HepG2 (cell line): ENCODE results near the gene NFASC. TPM values are rescaled to one million over a fixed set of nuclear protein-coding genes. Genes with fewer than 3 reads are reported as not detected.

ENCODE experiments used
- ATAC-seq: fragments of 200-7000 bp; cut with Tn5 transposase; 3 replicates; pipeline ENCODE4 v1.9.1; 2020; ENCODE audit warnings: mild to moderate bottlenecking, moderate library complexity
- BruUV-seq: library from RNA; stranded (reverse); fragments of 400-500 nt; replicated peaks from 2 replicates; lab custom pipeline; 2021; lab: Mats Ljungman, UMichigan
- CTCF ChIA-PET: fragments of 300-600 bp; formaldehyde crosslinking; extraction: SDS; loops from one replicate; lab custom pipeline; 2021; ENCODE audit warnings: low total read pairs, inconsistent platforms, low intra/inter-chr PET ratio; lab: Yijun Ruan, JAX
- POLR2A ChIA-PET: fragments of 350-600 bp; sonication (Branson Sonifier 250); formaldehyde crosslinking; loops from one replicate; lab custom pipeline; 2020; ENCODE audit warnings: antibody characterized with exemption, inconsistent platforms; lab: Yijun Ruan, JAX
- DNase-seq: peaks from one replicate; pipeline ENCODE4 v3.0.0-alpha.2; 2015; ENCODE audit warnings: low spot score
- FAIRE-seq: peaks from 3 replicates; lab custom pipeline; 2011; peaks lifted over from hg19 to GRCh38; lab: Jason Lieb, UNC
- H2AFZ ChIP-seq: one replicate; pipeline ENCODE4 v1.6.1; 2011; ENCODE audit warnings: low read length, inconsistent platforms
- H3K27ac ChIP-seq: fragments of 300-600 bp; 3 replicates; pipeline ENCODE4 v1.8.0; 2011; ENCODE audit warnings: mixed run types, mild to moderate bottlenecking, mixed read lengths, low read length, inconsistent platforms; ENCODE audit not compliant: insufficient read depth; ENCODE audit errors: extremely low read length
- H3K27me3 ChIP-seq, 2 experiments: fragments of 200-600 bp in 1 of 2; 2 replicates in 1 of 2; 3 replicates in 1 of 2; pipeline versions ENCODE4 v1.6.0 to v1.8.0; 2011; ENCODE audit warnings: low read length in 2 of 2, mild to moderate bottlenecking in 2 of 2, moderate library complexity in 2 of 2, inconsistent platforms in 1 of 2; ENCODE audit not compliant: insufficient read depth in 2 of 2, control insufficient read depth in 1 of 2
- H3K36me3 ChIP-seq, 2 experiments: fragments of 200-600 bp in 1 of 2; replicated peaks in 1 of 2; 2 replicates in 1 of 2; 3 replicates in 1 of 2; pipeline versions ENCODE4 v1.5.1 to v1.8.0; 2011; ENCODE audit warnings: low read length in 2 of 2, inconsistent platforms in 1 of 2; ENCODE audit not compliant: insufficient read depth in 2 of 2, control insufficient read depth in 1 of 2
- H3K4me1 ChIP-seq: 2 replicates; pipeline ENCODE4 v1.5.1; 2012; ENCODE audit warnings: low read length, inconsistent platforms; ENCODE audit not compliant: insufficient read depth
- H3K4me2 ChIP-seq: 2 replicates; pipeline ENCODE4 v1.6.0; 2011; ENCODE audit warnings: low read depth, low read length, inconsistent platforms
- H3K4me3 ChIP-seq, 3 experiments: fragments of 200-600 bp in 1 of 3; sonication (generic), shearing (Covaris generic) in 1 of 3; replicated peaks in 1 of 3; 2 replicates each; pipeline ENCODE4 v1.5.1; 2011 to 2016; ENCODE audit warnings: low read length in 3 of 3, inconsistent platforms in 2 of 3, low read depth in 2 of 3, mild to moderate bottlenecking in 2 of 3, control low read depth in 1 of 3, mixed read lengths in 1 of 3; ENCODE audit not compliant: insufficient read depth in 1 of 3
- H3K79me2 ChIP-seq: one replicate; pipeline ENCODE4 v1.6.1; 2011; ENCODE audit warnings: low read length, inconsistent platforms; ENCODE audit not compliant: insufficient read depth
- H3K9ac ChIP-seq: 2 replicates; pipeline ENCODE4 v1.6.0; 2011; ENCODE audit warnings: mild to moderate bottlenecking, low read depth, low read length, inconsistent platforms; ENCODE audit not compliant: insufficient read depth
- H3K9me3 ChIP-seq: 2 replicates; pipeline ENCODE4 v1.5.1; 2012; ENCODE audit warnings: mild to moderate bottlenecking, low read length
- H4K20me1 ChIP-seq: 2 replicates; pipeline ENCODE4 v1.6.0; 2011; ENCODE audit warnings: inconsistent platforms, mild to moderate bottlenecking, low read length, moderate library complexity; ENCODE audit not compliant: insufficient read depth
- DMAP1 ChIP-seq: IDR thresholded peaks from 2 replicates; pipeline ENCODE4 v1.6.1; 2016
- ELF3 ChIP-seq: IDR thresholded peaks from 2 replicates; pipeline ENCODE4 v1.6.1; 2016; ENCODE audit warnings: missing genetic modification reagents, missing compliant biosample characterization
- GATAD2A ChIP-seq: IDR thresholded peaks from 2 replicates; pipeline ENCODE4 v1.6.1; 2016
- KAT8 ChIP-seq: IDR thresholded peaks from 2 replicates; pipeline ENCODE4 v1.6.1; 2016; ENCODE audit warnings: missing genetic modification reagents, missing compliant biosample characterization
- SP140L ChIP-seq: sonication (generic); formaldehyde crosslinking; IDR thresholded peaks from 2 replicates; pipeline ENCODE4 v1.4.0; 2020; ENCODE audit warnings: missing genetic modification reagents, borderline replicate concordance
- SP2 ChIP-seq: sonication (generic); formaldehyde crosslinking; IDR thresholded peaks from 2 replicates; pipeline ENCODE4 v1.5.1; 2020; ENCODE audit warnings: mild to moderate bottlenecking, missing genetic modification reagents
- YY1 ChIP-seq: IDR thresholded peaks from 2 replicates; pipeline ENCODE4 v1.6.1; 2011; ENCODE audit warnings: low read length, low read depth, moderate library complexity, mild to moderate bottlenecking; ENCODE audit not compliant: insufficient read depth, insufficient replicate concordance
- ZNF263 ChIP-seq: sonication (generic); formaldehyde crosslinking; IDR thresholded peaks from 2 replicates; pipeline ENCODE4 v1.4.0; 2020; ENCODE audit warnings: missing genetic modification reagents
- ZNF317 ChIP-seq: sonication (generic); formaldehyde crosslinking; IDR thresholded peaks from 2 replicates; pipeline ENCODE4 v1.5.0; 2020; ENCODE audit warnings: mild to moderate bottlenecking, missing genetic modification reagents
- ZNF7 ChIP-seq: IDR thresholded peaks from 2 replicates; pipeline ENCODE4 v1.6.1; 2016; ENCODE audit warnings: missing biosample characterization, missing genetic modification reagents
- WGBS: methylation state at CpG from one replicate; pipeline ENCODE4 v1.1.6; 2017; ENCODE audit warnings: low lambda C conversion rate; 5-methylcytosine and 5-hydroxymethylcytosine counted together
- in situ Hi-C: cut with HindIII; loops from 2 replicates; pipeline ENCODE4 v1.10.0; 2017; ENCODE audit warnings: low pct_unique_long_range_greater_than_20kb; ENCODE audit not compliant: extremely low pct_ligation_motif_present
- intact Hi-C: fragments of 100-400 bp; cut with micrococcal nuclease; formaldehyde crosslinking; loops from one replicate; pipeline ENCODE4 v1.10.0; 2022; ENCODE audit not compliant: unreplicated experiment
- polyA plus RNA-seq, 8 experiments: library from polyadenylated mRNA; depleted of rRNA in 3 of 8; stranded (reverse) in 7 of 8; unstranded in 1 of 8; fragments of >200 nt; fragmentation: Illumina TruSeq in 4 of 8; extraction: Trizol in 4 of 8; gene quantifications; 2 replicates each; pipeline versions ENCODE4 v1.2.1 to v1.2.3, GENCODE V29; 2011 to 2016; ENCODE audit warnings: low read depth in 4 of 8, missing spikeins in 1 of 8, mixed read lengths in 1 of 8; ENCODE audit not compliant: insufficient read depth in 1 of 8
- total RNA-seq, 5 experiments: library from RNA; depleted of rRNA; stranded (reverse); fragments of >200 nt; fragmentation: Illumina TruSeq; extraction: Trizol; gene quantifications; 2 replicates each; pipeline ENCODE4 v1.2.3, GENCODE V29; 2016; ENCODE audit warnings: low read depth in 1 of 5
- TF ChIP-seq, protein P1 (sequence below): sonication (generic); formaldehyde crosslinking; IDR thresholded peaks from 2 replicates; pipeline ENCODE4 v1.5.0; 2020; ENCODE audit warnings: mild to moderate bottlenecking, missing genetic modification reagents

Gene NFASC
- total and polyA plus RNA-seq, 2 of the 13 experiments (the other 11 are each of a cell fraction or from before 2014, with no cell fraction given), result not detected

DNA sequence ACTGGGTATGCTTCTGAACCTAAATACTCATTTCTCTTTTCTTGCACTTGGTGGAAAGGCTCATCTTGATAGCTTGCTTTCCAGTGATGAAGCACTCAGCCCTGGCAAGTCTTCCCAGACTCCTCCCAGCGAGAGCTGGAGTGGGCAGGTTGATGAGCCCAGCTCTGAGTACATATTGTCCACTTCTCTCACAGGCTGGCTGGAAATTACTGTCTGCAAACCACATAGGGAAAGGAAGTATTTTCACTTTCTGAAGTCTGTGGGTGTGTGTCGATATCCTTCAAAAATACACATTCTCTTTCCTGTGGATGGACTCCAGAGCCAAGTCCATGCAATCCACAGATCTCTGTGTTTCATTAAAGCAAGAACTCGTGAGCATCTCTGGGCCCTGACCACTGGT is 133.7 kb downstream of the NFASC start:
- H3K9me3 ChIP-seq, result no peaks in the 10 kb centered on the region
- no peaks in the 10 kb centered on the region for H3K36me3 ChIP-seq
- TF ChIP-seq GATAD2A, result no peak
- TF ChIP-seq DMAP1 (CRISPR knock-in tag), result no peak
- no peak for TF ChIP-seq ZNF317 (CRISPR knock-in tag)
- TF ChIP-seq, protein P1, sequence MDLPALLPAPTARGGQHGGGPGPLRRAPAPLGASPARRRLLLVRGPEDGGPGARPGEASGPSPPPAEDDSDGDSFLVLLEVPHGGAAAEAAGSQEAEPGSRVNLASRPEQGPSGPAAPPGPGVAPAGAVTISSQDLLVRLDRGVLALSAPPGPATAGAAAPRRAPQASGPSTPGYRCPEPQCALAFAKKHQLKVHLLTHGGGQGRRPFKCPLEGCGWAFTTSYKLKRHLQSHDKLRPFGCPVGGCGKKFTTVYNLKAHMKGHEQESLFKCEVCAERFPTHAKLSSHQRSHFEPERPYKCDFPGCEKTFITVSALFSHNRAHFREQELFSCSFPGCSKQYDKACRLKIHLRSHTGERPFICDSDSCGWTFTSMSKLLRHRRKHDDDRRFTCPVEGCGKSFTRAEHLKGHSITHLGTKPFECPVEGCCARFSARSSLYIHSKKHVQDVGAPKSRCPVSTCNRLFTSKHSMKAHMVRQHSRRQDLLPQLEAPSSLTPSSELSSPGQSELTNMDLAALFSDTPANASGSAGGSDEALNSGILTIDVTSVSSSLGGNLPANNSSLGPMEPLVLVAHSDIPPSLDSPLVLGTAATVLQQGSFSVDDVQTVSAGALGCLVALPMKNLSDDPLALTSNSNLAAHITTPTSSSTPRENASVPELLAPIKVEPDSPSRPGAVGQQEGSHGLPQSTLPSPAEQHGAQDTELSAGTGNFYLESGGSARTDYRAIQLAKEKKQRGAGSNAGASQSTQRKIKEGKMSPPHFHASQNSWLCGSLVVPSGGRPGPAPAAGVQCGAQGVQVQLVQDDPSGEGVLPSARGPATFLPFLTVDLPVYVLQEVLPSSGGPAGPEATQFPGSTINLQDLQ (CRISPR knock-in tag), result no peak
- TF ChIP-seq ELF3 (CRISPR knock-in tag), result no peak
- TF ChIP-seq ZNF263 (CRISPR knock-in tag), result no peak
- no peak for TF ChIP-seq YY1
- no peak for TF ChIP-seq SP140L (CRISPR knock-in tag)
- no peak for TF ChIP-seq KAT8 (CRISPR knock-in tag)
- no peak for TF ChIP-seq SP2
- TF ChIP-seq ZNF7 (CRISPR knock-in tag), result no peak
- H4K20me1 ChIP-seq, result no peaks in the 10 kb centered on the region
- H3K9ac ChIP-seq, result no peak overlapping the region
- CTCF ChIA-PET, result no interaction called here
- H3K79me2 ChIP-seq, result no peaks in the 10 kb centered on the region
- in situ Hi-C loops, result no loop called here
- no peak overlapping the region for H3K4me3 ChIP-seq
- 30% methylated on average over 3 of the region's 3 CpGs for WGBS
- FAIRE-seq, result no peak
- no peak overlapping the region for H2AFZ ChIP-seq
- POLR2A ChIA-PET, result no interaction called here
- H3K27me3 ChIP-seq, result peaks cover 4 to 60% of the 10 kb centered on the region in 2 experiments; a peak in 4 of 5 replicates
- intact Hi-C loops, result no loop called here
- no peaks in the 10 kb centered on the region for H3K4me1 ChIP-seq
- H3K27ac ChIP-seq, result no peak overlapping the region
- no peak for DNase-seq
- H3K4me2 ChIP-seq, result no peak overlapping the region
- BruUV-seq, result no TSS peak
- no peak for ATAC-seq
